DMS153 treated with DMSO at 0.1 percent for 48 hours (cell line): ENCODE data around the gene ZMYND10.

ENCODE experiments used
- DNase-seq: peaks from one replicate; lab custom pipeline; 2025; ENCODE audit not compliant: unreplicated experiment; lab: John Stamatoyannopoulos, UW

Gene ZMYND10

DNA sequence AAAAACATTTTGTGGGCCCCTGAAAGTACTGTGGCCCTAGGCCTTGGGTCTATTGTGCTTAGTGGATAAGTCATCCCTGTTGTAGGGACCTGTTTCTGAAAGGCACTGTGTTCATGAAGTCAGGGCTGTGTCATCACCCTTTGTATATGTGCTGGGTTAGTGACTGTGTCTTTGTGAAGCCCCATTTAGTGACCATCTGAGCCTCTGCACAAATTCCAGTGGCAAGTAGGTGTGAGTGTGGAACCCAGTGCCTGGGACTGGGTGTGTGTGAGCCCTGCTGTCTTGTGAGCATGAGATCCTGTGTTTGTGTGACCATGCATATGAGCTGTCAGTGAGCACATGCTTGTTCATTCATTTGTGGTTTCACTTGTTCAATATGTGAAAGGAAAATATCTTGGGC, 40.9 kb downstream of the ZMYND10 start:
- DNase-seq, result no peak

DNA sequence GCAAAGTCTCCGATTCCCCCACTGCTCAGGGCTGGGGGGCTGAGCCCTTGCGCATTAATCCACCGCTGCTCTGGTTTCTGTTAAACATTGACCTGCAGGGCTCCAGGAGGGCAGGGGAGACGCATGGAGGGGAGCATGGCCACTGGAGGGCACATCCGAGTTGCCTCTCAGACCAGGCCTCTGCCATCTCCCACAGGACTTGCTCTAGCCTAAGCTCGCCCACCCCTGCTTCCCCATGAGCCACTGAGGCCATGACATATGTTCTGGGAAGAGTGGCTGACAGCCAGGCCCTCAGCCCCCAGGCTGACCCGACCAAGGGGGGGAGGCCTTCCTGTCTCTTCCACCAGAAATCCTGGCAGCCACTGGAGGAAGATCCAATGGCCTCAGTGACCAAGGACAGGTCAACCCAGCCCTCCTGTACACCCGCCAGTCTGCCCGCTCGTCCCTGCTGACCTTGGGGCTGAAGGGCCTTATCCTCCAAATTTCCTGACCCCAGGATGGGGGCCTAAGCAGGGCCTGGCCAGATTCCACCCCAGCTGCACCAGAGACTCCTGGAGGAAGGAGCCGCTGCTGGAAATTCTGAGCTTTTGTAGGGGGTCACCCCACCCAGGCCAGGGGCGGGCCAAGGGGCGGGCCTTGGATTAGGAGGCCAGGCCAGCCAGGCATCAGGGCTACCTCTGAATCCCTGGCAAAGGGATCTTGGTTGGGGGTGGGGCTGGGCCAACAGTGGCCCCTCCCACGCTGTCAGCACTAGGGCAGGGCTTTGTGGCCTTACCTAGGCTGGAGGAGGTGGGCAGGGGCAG, 42.3 kb downstream of the ZMYND10 start, which contains the start of gene HYAL1:
Gene HYAL1, minus strand, starts transcription at position 562 of the 803 bp plus-strand sequence. CDS start 618 bp downstream, outside the sequence.
- no peak for DNase-seq

DNA sequence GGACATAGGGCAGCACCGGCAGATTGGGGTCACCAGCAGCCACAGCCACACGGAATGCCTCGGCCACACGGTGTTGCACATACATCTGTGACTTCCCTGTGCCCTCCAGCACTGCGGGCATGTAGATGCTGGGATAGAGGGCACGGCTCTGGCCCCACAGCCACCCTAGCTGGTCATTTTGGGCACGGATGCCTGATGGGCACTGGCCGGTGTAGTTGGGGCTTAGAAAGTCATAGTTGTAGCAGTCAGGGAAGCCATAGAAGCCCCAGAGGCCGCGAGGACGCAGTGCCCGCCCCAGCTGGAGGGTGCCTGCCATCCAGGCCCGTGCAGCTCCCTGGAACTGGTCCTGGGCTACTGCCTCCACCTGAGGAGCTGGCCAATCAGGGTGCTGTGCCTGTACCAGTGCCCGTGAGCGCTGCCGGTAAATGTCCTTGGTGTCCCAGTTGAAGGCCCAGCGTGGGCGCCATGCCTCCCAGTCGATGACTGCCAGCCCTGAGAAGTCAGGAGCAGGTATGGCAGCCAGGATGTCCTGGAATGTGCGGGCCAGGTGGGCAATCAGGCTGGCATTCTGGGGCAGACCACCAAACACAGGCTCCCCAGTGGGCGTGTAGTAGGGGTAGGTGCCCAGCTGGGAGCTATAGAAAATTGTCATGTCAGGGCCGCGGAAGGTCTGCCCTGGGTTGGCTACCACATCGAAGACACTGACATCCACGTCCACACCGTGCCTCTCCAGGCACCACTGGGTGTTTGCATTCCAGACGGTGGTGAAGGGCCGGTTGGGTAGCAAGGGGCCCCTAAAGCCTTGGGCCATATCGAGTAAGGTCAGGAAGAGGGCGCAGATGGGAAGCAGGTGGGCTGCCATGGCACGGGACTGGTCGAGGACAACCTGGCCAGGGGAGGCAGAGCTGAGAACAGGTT, 43.2 kb downstream of the ZMYND10 start:
- DNase-seq, result no peak

DNA sequence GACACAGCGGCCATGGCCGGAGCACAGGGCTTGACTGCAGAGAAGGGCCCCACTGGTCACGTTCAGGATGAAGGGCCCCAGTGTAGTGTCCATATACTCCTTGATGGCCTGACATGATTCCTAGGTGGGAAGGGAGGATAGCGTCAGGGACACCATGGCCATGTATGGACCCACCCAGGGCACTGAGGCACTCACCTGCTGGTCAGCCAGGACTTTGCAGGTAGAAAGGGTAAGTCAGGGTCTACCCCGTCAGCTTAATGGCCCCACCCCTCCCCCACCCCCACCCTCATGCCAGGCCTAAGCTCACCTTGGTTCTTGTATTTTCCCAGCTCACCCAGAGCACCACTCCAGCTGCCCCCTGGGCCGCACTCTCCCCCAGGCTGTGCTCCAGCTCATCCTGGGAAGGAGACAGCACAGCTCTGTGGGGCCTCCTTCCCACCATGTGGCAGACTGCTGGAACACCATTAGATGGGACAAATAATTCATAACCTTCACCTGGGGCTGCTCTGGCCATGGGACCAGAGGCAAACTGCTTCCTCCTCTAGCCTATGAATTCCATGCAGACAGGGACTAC, 44.8 kb downstream of the ZMYND10 start:
- no peak for DNase-seq

DNA sequence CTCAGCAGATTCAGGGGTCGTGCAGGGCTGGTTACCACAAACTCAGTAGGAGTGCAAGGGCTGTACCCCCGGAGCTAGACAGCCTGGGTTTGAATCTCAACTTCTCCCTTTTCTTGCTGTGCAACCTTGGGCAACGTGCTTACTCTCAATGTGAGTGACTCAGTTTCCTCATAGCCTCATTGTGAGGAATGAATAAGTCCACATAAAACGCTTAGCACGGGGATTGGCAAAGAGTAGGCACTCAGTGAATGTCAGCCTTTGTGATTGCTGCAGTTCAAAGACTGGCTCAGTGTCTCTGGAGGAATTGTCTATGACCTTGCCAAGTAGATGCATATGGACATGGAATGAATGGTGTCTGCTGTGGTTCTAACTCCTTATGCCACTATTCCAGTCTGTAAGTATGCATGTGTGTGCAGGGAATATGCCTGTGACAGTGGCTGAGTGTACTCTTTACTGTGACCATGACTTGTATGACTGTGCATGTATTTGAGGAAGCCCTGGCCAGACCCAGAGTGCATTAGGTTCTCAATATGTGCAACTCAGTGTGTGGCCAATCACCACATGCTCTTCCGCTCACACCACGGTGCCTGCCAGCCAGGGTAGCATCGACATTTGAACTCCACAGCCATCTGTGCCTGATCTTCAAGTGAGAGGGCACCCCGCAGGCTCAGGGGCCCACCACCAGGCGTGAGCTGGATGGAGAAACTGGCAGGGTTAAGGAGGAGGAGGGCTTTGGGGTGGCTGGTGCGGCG, 45.4 kb downstream of the ZMYND10 start:
- DNase-seq, result no peak

DNA sequence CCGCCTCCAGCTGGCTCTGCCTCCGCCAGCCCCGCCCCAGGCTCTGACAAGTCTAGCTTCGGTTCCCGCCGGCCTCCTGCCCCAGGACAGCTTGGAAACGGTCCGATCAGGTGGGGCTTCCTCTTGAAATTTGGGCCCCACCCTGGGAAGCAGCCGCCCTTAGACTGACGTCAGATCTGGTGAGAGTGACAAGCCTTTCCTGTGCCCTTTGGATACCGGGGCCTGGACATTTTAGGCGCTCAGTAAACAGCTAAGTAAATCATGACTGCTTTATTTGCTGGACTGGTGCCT, 45.9 kb downstream of the ZMYND10 start:
- DNase-seq, result no peak

DNA sequence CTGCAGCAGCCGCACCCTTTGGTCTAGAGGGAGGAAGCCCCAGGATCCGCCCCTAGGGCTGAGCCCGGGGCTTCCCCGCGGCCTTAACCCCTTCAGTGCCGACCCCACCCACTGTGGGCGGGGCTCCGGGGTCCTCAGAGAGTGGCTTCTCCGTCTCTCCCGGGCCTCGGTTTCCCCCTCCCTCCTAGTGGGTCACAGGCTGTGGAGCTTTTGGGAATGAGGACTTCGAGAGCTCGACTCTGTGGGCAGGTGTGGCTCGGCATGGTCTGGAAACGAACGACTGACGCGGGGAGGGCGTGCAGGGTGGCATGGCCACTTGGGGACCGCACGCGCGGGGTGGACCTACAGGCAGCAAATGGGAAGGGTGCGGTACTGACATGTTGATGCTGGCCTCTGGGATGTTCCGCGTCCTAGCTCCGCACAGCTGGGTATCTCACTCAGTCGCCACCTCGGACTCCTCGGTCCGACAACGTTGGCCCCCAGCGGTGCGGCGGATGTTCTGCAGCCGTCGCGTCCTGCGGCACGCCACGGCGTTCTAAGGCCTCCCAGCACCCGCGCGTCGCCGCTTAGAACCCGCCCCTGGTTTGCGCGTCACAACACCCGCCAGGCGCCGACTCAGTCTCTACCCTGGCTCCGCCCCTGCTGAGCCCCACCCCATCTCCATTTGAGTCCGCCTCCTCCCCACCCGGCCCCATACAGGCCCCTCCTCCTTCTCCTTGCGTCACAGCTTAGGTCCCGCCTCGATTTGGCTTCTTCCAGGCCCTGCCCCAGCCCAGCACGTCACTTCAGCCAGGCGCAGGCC, 46.5 kb downstream of the ZMYND10 start, which contains the start of the genes HYAL3 and NAA80:
Gene HYAL3, minus strand, starts transcription at position 570 of the 802 bp plus-strand sequence. CDS start 3,803 bp downstream, outside the sequence.
Gene NAA80, minus strand, starts transcription at position 570 of the 802 bp plus-strand sequence. CDS start 1,942 bp downstream, outside the sequence.
- peak; percentile 77 for DNase-seq

DNA sequence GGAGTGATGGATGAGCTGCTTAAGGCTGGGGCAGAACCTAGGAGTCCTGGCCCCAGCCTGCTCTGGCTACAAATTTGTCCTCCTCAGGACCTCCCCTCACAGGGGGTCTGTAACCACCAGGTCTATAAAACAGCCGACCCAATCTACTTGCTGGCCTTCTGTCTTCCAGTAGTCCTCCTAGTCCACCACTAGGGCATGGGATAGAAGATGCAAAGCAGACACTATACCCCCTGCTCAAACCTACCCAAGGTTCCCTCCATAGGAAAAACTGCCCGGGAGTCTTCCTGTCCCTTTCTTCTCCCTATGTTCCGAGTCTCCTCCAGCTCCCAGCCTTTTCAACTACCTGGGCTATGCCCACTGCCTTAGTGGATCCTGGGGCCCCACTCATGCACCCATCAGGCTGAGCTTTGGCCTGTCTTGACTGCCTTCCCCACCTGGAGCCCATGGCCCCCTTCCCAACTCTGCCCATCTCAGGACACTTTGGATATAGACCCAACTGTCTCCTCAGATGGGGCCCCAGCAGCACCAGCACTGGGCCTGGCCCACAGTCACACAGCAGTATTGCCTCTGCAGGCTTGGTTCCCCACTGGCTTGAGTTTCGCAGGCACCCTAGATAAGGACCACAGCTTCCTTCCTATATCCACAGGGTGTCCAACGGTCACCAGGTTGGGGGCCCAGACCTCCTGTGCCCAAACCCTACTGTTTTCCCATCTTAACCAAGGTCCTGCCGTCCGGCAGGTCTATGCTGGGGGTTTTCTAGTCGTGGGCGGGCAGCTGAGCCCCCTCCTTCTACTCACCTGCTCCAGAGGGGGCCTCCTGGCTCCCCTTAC, 47.4 kb downstream of the ZMYND10 start:
- DNase-seq, result no peak

DNA sequence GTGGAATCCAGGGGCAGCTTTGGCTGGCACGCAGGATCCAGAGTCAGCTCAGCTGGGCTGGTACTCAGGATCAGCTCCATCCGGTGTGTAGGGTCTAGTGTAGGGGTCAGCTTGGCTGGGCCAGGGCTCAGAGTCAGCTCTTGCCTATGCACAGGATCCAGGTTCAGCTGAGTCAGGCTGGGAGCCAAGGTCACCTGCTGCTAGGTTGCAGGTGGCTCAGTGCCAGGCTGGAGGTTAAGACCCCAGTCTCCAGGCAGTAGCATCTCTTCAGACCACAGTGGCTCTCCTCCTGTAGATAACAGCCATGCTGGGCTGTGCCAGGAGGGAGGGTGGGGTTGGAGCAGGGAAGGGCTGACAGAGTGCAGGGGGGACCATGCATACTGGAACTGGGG, 48.2 kb downstream of the ZMYND10 start:
- DNase-seq, result no peak

DNA sequence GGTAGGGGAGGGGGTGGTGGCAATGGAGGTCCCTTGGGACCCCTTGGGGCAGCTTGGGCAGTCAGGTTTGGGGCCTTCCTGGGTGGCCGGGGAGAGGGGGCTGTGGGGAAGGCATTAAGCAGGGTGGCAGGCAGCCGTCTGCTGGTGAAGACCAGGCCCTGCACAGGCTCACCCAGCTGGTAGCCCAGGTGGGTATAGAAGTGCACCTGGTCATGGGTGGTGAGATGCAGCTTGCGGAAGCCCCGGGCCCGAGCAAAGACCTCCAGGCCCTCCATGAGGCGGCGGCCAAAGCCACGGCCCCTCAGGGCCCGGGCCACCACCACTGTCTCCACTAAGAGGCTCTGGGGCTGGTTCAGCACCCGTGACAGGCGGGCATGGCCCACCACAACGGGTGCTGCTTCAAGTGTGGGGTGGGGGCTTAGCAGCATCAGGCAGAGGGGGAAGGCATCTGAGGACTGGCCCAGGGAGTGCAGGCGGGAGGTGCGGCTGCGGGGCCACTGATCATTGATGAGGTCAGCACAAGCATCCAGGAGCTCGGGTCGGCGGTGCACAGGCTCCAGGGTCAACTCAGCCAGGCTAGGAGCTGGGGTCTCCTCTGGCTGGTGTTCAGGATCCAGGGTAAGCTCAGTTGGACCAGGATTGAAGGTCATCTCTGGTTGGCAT, 48.7 kb downstream of the ZMYND10 start:
- no peak for DNase-seq

DNA sequence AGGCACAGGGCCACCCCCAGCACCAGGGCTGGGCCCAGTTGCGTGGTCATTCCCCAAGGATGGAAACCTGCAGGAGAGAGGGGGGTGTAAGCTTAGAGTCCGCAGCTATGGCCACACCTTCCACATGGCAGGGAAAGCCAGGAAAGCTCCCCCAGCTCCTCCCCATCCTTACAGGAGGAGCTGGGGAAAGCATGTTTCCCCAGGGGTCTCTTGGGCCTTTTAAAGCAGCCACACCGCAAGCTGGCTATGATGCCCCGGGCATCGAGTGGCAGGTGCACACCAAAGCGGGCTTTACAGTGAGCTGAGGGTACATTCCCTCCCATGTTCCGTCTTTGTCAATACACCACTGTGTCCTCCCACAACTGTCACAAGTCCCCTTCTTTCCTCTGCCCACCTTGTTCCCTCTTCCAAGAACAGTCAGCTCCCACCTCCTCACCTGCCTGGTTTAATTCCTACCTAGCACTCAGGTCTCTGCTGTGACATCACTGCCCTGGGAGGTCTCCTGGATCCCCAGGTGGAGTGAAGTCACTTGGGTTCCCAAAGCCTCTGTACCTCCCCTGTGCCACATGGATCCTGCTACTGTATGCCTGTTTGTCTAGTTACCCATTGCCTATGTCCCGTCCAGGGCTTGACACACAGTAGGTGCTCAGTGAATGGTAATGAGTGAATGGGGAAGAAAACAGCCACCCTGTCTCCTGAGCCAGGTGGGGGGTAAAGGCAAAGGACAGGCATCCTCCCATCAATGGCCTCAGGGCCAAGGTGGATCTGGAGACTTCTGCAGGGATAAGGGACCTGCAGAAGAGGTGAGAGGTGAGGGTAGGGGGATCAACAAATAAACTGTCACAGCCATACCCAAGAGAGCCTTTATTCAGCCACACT, 49.7 kb downstream of the ZMYND10 start:
- no peak for DNase-seq

DNA sequence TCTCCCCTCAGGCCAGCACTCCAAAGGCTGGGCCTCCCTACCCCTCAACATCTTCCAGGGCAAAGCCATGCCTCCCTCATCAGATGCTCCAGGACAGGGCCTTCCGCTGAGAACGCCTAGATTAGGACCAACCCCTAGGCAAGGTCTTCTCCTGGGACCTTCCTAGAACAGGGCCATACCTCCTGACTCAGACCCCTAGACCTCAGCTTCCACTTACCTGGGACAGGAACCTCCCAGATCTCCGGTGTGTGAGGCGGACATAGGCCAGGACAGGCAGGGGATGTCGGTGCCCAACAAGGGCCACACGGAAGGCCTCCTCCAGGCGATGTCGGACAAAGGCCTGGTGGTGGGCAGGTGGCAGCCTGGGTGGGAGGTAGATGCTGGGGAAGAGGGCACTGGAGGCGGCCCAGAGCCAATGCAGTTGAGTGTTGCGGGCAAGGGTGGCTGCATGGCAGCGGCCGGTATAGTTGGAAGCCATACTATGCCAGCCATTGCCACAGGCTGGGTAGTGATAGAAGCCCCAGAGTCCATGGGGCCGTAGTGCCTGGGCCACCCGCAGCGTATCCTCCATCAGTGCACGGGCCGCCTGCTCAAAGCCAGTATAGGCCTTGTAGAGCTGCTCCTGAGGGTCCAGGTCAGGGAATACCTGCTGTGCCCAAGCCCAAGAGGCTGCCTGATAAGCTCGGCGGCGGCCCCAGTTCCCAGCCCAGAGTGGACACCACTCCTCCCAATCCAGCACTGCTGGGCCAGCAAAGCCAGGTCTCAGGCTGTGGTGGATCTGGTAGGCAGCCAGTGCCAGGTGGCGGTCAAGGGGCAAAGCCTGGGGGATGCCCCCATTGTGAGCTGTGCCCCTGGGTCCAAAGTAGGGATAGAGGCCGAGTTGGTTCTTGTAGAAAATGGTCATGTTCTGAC, 50.8 kb downstream of the ZMYND10 start:
- no peak for DNase-seq

DNA sequence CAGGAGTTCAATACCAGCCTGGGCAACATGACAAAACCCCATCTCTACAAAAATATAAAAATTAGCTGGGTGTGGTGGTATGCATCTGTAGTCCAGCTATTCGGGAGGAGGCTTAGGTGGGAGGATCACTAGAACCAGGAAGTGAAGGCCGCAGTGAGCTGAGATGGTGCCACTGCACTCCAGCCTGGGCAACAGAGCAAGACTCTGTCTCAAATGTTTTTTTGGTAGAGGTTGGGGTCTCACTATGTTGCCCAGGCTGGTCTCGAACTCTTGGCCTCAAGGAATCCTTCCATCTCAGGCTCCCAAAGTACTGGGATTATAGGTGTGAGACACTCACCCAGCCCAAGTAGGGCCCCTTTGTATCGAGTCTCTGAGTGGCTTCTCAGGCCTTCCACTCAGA, 51.4 kb downstream of the ZMYND10 start:
- no peak for DNase-seq

DNA sequence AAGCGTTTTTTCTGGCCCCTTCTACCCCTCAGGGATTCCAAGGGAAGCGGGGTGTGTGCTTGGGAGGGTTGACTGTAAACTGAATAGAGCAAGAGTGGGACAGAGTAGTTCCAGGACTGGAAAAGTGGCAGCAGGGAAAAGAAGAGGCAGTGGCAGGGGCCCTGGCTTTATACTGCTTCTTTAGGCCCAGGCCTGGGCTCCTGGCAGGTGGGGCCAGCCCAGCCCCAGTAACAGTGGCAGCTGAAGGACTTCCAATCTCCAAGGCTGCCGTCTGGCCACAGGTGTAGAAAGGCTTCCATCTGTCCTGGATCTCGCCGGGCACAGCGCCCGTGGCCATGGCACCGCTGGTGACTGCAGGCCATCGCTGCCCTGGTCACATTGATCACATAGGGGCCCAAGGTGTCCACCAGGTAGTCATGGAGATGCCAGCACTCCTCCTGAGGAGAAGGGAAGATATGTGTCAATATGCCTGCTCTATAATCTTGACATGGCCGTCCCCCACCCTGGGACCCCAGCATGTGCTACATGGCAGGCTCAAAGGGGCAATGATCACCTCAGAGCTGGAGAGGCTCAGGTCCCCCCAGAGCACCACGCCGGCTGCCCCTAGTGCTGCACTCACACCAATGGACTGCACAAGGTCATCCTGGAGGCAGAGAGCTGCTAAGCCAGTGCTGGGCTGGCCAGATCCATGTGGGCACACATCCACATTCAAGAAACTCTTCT, 52.3 kb downstream of the ZMYND10 start:
- no peak for DNase-seq

DNA sequence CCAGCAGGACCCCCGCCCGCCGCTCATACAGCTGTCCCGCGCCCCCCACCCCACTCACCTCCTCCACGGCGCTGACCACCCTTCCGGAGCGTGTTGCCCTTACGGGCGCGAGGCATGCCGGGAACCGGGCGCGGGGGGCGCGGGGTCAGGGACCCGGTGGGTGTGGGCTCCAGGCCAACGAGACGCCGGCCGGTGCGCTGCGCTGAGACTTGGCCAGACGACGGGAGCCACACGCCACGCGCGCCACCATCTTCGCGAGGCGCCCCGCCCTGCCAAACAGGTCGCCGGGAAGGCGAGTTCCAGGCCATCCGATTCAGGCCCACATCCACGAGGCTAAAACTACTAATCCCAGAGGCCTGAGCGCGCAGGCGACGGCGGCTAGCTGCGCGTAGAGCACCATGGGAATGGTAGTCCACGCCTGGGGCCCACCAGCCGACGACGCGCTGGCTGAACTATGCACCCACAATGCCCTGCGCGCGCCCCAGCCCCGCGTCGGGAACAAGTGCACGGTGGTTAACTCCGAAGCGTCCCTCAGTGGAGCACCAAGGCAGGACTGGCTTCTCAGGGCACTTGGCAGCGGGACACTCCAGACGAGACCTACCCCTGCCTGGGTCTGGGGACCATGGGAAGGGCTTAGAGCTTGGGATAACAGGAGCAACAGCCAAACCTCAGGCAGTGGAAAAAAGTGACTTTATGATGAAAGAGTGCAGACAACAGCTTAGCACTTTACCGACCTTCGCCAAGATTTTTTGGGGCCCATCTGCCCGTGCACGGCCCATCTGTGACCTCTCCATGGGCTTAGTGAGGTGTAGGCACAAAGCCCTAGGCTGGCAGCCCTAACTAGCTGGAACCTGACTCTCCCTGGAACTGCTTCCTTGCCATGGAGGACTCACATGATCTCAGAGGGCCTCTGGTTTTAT, 53.1 kb downstream of the ZMYND10 start, which contains the start of gene IFRD2:
Gene IFRD2, minus strand, starts transcription at position 271 of the 920 bp plus-strand sequence. Its CDS starts 155 bp downstream, at position 116.
- DNase-seq, result peak; percentile 70
